ENCODE measurements around the gene SLC39A11. TPM values are rescaled to one million over a fixed set of nuclear protein-coding genes. Genes with fewer than 3 reads are reported as not detected.

SLC39A11 gene
- total and polyA plus RNA-seq, 2 of the 13 experiments (the other 11 are each of a cell fraction or from before 2014, with no cell fraction given), result 17.2 to 31.5 TPM

GRCh38 chr17:72839131-72839725 is 253.3 kb downstream of the SLC39A11 start:
- in situ Hi-C loops (cut with HindIII; ENCODE audit: extremely low pct_ligation_motif_present, low pct_unique_long_range_greater_than_20kb) (no loop called here), intact Hi-C loops (cut with micrococcal nuclease; ENCODE audit: unreplicated experiment) (no loop called here)
- FAIRE-seq (no peak), ATAC-seq (no peak), DNase-seq (ENCODE audit: low spot score) (no peak)
- Histone ChIP-seq H3K4me3 (replicated peaks in 1 of 3; ENCODE audit: insufficient read depth in 1 of 3, low read depth in 2 of 3, low read length in 3 of 3) (no peak overlapping the region), H3K4me1 (ENCODE audit: insufficient read depth, low read length) (peaks cover 31% of the 10 kb centered on the region), H3K79me2 (ENCODE audit: insufficient read depth, low read length) (no peaks in the 10 kb centered on the region), H3K9ac (ENCODE audit: insufficient read depth, low read depth, low read length) (no peak overlapping the region), H3K27me3 (ENCODE audit: control insufficient read depth in 1 of 2, insufficient read depth in 2 of 2, low read length in 2 of 2) (no peaks in the 10 kb centered on the region), H3K9me3 (ENCODE audit: low read length) (peaks cover 10% of the 10 kb centered on the region; the same call in 1 of the 2 replicates), H3K4me2 (ENCODE audit: low read depth, low read length) (no peak overlapping the region), H2AFZ (ENCODE audit: low read length) (no peak overlapping the region), H3K36me3 (replicated peaks in 1 of 2; ENCODE audit: control insufficient read depth in 1 of 2, insufficient read depth in 2 of 2, low read length in 2 of 2) (no peaks in the 10 kb centered on the region), H4K20me1 (ENCODE audit: insufficient read depth, low read length) (no peaks in the 10 kb centered on the region), H3K27ac (ENCODE audit: extremely low read length, insufficient read depth, low read length) (no peak overlapping the region)
- no TSS peak for BruUV-seq (replicated peaks)
- ChIA-PET CTCF (ENCODE audit: low intra/inter-chr PET ratio, low total read pairs) (no interaction called here), POLR2A (interaction anchor here (0.5 kb wide), 1 partner anchor 135 kb away, joined by 3 read pairs; no protein-coding TSS in a partner anchor)
- WGBS (ENCODE audit: low lambda C conversion rate), result 100% methylated on average over 2 of the region's 2 CpGs
- no peak for TF ChIP-seq FOXO4 (CRISPR knock-in tag; conservative IDR thresholded peaks at IDR 0.05)
- no peak for TF ChIP-seq ZNF503 (CRISPR knock-in tag; IDR thresholded peaks at IDR 0.05)
- no peak for TF ChIP-seq KDM5B (CRISPR knock-in tag; IDR thresholded peaks at IDR 0.05; ENCODE audit: borderline replicate concordance)
- TF ChIP-seq IRF1 (CRISPR knock-in tag; IDR thresholded peaks at IDR 0.05; ENCODE audit: low read depth), result no peak
- no peak for TF ChIP-seq KLF6 (CRISPR knock-in tag; IDR thresholded peaks at IDR 0.05)
- TF ChIP-seq ZNF710 (CRISPR knock-in tag; IDR thresholded peaks at IDR 0.05; ENCODE audit: borderline replicate concordance), result no peak
- no peak for TF ChIP-seq HMG20B (CRISPR knock-in tag; conservative IDR thresholded peaks at IDR 0.05)
- TF ChIP-seq ZIK1 (CRISPR knock-in tag; IDR thresholded peaks at IDR 0.05; ENCODE audit: borderline replicate concordance, low read depth), result no peak
- no peak for TF ChIP-seq ZFAT (CRISPR knock-in tag; conservative IDR thresholded peaks at IDR 0.05)
- no peak for TF ChIP-seq HES4 (CRISPR knock-in tag; IDR thresholded peaks at IDR 0.05; ENCODE audit: borderline replicate concordance)
- no peak for TF ChIP-seq PCBP2 (optimal IDR thresholded peaks at IDR 0.05; ENCODE audit: low read depth, low read length, poor library complexity, severe bottlenecking)
- no peak for TF ChIP-seq ZNF350 (CRISPR knock-in tag; IDR thresholded peaks at IDR 0.05; ENCODE audit: borderline replicate concordance, low read depth)
- no peak for TF ChIP-seq TBP (CRISPR knock-in tag; IDR thresholded peaks at IDR 0.05)
- no peak for TF ChIP-seq ATF3 (CRISPR knock-in tag; IDR thresholded peaks at IDR 0.05)
- no peak for TF ChIP-seq CENPBD1 (CRISPR knock-in tag; IDR thresholded peaks at IDR 0.05; ENCODE audit: borderline replicate concordance, low read depth)

All from HepG2 (cell line).